ENCODE data around the gene TGM3.
A peak's percentile ranks its signal among the peaks of the same experiment; 100 is the strongest.

The TGM3 gene

GRCh38 chr20:2385496-2385895 lies 89.7 kb downstream of the TGM3 start:
- DNase-seq = no peak

DNA sequence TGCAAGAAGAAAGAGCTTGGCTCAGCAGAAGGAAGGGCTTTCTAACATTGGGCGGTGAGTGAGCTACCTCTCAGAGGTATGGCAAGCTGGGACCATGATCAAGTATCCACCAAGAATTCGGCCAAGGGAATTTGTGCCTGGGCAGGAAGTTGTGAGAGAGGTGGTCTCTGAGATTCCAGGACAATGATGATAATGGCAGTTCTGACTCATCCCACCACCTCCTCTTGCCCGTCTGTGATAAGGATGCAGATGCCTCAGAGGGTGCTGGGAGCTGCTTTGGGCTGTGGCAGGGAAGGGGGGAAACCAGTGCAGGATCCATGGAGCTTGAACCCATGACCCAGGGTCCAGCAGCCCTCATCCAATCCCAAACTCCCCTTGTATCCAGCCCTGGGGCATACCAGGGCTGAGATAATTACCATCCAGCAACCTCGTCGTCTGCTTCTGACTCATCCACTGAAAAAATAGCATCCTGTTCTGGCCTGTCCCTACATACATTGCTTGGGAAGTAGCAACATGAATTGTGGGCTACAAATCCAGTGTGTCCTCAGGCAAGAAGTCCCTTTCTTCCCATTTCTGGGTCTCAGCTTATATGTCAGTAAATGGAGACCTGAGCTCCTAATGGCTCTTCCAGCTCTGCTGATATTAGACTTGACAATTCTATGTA lies 90.8 kb downstream of the TGM3 start:
- DNase-seq = no peak

GRCh38 chr20:2387180-2387577 lies 91.4 kb downstream of the TGM3 start:
- peak; percentile 1 for DNase-seq

GRCh38 chr20:2387580-2387979 lies 91.8 kb downstream of the TGM3 start:
- DNase-seq = no peak
